ENCODE results near the gene IVD. TPM values are rescaled to one million over a fixed set of nuclear protein-coding genes. Genes with fewer than 3 reads are reported as not detected.

Gene IVD
- total and polyA plus RNA-seq, 9 of the 15 experiments (the other 6 are each of a cell fraction or from before 2014, with no cell fraction given): 0.15 to 4.5 (median 2.4) TPM

DNA sequence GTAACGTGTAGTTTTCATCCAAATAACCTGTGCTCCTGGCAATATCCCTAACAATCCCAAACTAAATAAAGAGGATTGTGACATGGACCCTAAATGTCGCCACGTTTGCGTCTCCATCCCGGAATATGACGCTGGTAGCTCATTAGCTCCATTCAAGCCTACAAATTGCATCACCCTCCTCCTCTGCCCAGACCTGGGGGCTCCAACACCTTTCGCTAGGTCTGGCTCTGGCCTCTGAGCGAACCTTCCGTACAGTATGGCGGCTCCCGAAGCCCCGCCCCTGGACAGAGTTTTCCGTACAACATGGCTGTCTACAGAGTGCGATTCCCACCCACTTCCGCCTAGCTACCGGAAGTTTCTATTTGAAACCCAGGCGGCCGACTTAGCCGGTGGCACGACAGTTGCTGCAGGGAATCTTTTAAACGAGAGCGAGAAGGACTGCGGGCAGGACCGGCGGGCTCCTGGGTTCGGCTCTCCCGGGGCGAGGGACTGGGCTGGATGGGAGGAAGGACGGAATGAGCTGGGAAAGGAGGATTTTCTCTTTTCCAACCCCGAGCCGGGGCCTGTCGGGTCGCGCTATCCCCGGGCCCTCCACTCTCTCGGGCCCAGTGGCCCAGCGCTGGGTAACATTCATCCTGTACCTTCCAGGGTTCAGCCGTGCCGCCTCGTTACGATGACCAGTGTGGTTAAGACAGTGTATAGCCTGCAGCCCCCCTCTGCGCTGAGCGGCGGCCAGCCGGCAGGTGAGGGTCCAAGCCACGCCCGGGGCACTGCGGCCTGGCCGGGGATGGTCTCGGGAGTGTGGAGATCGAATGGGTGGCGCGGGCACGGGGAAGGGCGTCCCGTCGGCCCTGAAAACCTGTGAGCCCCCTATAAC is 22.8 kb upstream of the IVD start, which contains the start of gene KNSTRN (continued):
- no peak for TF ChIP-seq DEAF1 (CRISPR knock-in tag; IDR thresholded peaks at IDR 0.05)
- no peak for TF ChIP-seq CBX2 (IDR thresholded peaks at IDR 0.05; ENCODE audit: insufficient read depth, low read length, poor library complexity, severe bottlenecking)
- TF ChIP-seq PHF21A (IDR thresholded peaks at IDR 0.05; ENCODE audit: borderline replicate concordance, low read depth): no peak
- no peak for TF ChIP-seq ZFP36 (IDR thresholded peaks at IDR 0.05; ENCODE audit: low read depth, low read length, partially characterized antibody)
- no peak for TF ChIP-seq ZNF3 (CRISPR knock-in tag; IDR thresholded peaks at IDR 0.05)
- no peak for TF ChIP-seq ELF4 (CRISPR knock-in tag; IDR thresholded peaks at IDR 0.05)
- TF ChIP-seq EGR1 (conservative IDR thresholded peaks at IDR 0.05): peak; percentile 71
- peak; percentile 17 for TF ChIP-seq NEUROD1 (IDR thresholded peaks at IDR 0.05; ENCODE audit: borderline replicate concordance, low read depth, low read length, partially characterized antibody)
- no peak for TF ChIP-seq ZNF143 (CRISPR knock-in tag; IDR thresholded peaks at IDR 0.05)
- peak; percentile 76 for TF ChIP-seq ZFX (CRISPR knock-in tag; IDR thresholded peaks at IDR 0.05)
- TF ChIP-seq, protein P1, sequence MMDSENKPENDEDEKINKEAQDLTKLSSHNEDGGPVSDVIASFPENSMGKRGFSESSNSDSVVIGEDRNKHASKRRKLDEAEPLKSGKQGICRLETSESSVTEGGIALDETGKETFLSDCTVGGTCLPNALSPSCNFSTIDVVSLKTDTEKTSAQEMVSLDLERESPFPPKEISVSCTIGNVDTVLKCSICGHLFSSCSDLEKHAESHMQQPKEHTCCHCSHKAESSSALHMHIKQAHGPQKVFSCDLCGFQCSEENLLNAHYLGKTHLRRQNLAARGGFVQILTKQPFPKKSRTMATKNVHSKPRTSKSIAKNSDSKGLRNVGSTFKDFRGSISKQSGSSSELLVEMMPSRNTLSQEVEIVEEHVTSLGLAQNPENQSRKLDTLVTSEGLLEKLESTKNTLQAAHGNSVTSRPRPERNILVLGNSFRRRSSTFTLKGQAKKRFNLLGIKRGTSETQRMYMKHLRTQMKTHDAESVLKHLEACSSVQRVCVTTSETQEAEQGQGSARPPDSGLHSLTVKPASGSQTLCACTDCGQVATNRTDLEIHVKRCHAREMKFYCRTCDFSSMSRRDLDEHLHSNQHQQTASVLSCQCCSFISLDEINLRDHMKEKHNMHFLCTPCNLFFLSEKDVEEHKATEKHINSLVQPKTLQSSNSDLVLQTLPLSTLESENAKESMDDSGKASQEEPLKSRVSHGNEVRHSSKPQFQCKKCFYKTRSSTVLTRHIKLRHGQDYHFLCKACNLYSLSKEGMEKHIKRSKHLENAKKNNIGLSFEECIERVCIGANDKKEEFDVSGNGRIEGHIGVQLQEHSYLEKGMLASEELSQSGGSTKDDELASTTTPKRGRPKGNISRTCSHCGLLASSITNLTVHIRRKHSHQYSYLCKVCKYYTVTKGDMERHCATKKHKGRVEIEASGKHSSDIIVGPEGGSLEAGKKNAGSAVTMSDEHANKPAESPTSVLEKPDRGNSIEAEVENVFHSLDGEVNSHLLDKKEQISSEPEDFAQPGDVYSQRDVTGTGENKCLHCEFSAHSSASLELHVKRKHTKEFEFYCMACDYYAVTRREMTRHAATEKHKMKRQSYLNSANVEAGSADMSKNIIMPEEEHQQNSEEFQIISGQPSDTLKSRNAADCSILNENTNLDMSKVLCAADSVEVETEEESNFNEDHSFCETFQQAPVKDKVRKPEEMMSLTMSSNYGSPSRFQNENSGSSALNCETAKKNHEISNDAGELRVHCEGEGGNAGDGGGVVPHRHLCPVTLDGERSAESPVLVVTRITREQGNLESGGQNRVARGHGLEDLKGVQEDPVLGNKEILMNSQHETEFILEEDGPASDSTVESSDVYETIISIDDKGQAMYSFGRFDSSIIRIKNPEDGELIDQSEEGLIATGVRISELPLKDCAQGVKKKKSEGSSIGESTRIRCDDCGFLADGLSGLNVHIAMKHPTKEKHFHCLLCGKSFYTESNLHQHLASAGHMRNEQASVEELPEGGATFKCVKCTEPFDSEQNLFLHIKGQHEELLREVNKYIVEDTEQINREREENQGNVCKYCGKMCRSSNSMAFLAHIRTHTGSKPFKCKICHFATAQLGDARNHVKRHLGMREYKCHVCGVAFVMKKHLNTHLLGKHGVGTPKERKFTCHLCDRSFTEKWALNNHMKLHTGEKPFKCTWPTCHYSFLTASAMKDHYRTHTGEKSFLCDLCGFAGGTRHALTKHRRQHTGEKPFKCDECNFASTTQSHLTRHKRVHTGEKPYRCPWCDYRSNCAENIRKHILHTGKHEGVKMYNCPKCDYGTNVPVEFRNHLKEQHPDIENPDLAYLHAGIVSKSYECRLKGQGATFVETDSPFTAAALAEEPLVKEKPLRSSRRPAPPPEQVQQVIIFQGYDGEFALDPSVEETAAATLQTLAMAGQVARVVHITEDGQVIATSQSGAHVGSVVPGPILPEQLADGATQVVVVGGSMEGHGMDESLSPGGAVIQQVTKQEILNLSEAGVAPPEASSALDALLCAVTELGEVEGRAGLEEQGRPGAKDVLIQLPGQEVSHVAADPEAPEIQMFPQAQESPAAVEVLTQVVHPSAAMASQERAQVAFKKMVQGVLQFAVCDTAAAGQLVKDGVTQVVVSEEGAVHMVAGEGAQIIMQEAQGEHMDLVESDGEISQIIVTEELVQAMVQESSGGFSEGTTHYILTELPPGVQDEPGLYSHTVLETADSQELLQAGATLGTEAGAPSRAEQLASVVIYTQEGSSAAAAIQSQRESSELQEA (IDR thresholded peaks at IDR 0.05; ENCODE audit: low read depth): no peak
- no peak for TF ChIP-seq ZNF589 (CRISPR knock-in tag; IDR thresholded peaks at IDR 0.05; ENCODE audit: low read depth)
- peak in 1 of 2 experiments; percentile 88; a peak in 2 of 4 replicates for TF ChIP-seq TRIM24 (IDR thresholded peaks at IDR 0.05)
- no peak for TF ChIP-seq KLF6 (CRISPR knock-in tag; IDR thresholded peaks at IDR 0.05; ENCODE audit: borderline replicate concordance)
- no peak for TF ChIP-seq SRSF3 (IDR thresholded peaks at IDR 0.05; ENCODE audit: insufficient read depth, low read length)
- TF ChIP-seq TEAD4 (IDR thresholded peaks at IDR 0.05; ENCODE audit: low read length): 0 out of 2 replicates have a peak, but pooled peaks have one; percentile 17
- no peak for TF ChIP-seq TEAD4 (CRISPR knock-in tag; IDR thresholded peaks at IDR 0.05; ENCODE audit: borderline replicate concordance)
- no peak for TF ChIP-seq BCL6 (CRISPR knock-in tag; IDR thresholded peaks at IDR 0.05)
